Ovary (tissue), 3 donors: Measurements from ENCODE around the gene SORCS3.

Source experiments
- CTCF ChIP-seq, 3 donors: fragments of 450-650 bp in 2 of 3; fragments of 200-600 bp in 1 of 3; IDR thresholded peaks; one replicate each; pipeline versions ENCODE4 v1.5.1 to v1.8.0; 2016 to 2022; ENCODE audit warnings: antibody characterized with exemption in 3 of 3, mild to moderate bottlenecking in 1 of 3
- EP300 ChIP-seq: sonication (generic); formaldehyde crosslinking; IDR thresholded peaks from one replicate; pipeline ENCODE4 v1.6.1; 2017; ENCODE audit warnings: antibody characterized with exemption
- donor health status: DM: no; HTN: no; CAD: no.

GRCh38 chr10:105280895-105281294, 639.8 kb downstream of the SORCS3 start:
- TF ChIP-seq CTCF (IDR thresholded peaks at IDR 0.05) (no peak), EP300 (no peak)
